ENCODE results near the gene HSPA2. TPM values are rescaled to one million over a fixed set of nuclear protein-coding genes. Genes with fewer than 3 reads are reported as not detected.

Gene HSPA2
- total and polyA plus RNA-seq, 3 experiments from 2014 or later, result 0.87 to 1.9 (median 1.9) TPM

DNA sequence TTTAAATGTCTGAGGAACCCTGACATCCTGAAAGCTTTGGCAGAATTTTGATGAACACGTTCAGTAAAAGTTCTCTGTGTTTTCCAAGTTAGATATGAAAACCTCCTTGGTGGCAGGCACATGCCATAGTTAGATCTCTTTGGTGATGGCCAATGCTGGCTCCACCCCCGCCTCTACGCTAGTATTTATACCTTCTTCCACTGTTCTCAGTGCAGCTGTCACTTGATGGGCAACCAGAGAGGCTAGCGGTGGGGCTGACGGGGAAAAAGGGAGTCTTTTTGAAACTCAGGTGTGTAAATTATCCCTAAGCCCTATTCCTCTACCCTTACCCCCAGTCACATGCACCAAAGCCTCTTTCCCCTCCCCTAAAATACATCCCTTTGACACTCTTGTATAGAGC is 41.3 kb downstream of the HSPA2 start:
- H3K9me3 ChIP-seq (ENCODE audit: low read length), result no peaks in the 10 kb centered on the region
- Mint-ChIP-seq H3K4me1 (no peaks in the 10 kb centered on the region), H3K4me3 (no peak overlapping the region), H3K27me3 (no peaks in the 10 kb centered on the region), H3K27ac (no peak overlapping the region), H3K9me3 (no peaks in the 10 kb centered on the region), H3K36me3 (no peaks in the 10 kb centered on the region)
- H3K36me3 ChIP-seq (ENCODE audit: insufficient read depth, low read length), result no peaks in the 10 kb centered on the region
- no peaks in the 10 kb centered on the region for H3K27me3 ChIP-seq (ENCODE audit: insufficient read depth, low read length, poor library complexity, severe bottlenecking)
- no peak overlapping the region for H3K4me3 ChIP-seq (ENCODE audit: low read length)
- POLR2A ChIA-PET, result no interaction called here
- CTCF ChIA-PET, result no interaction called here
- no peaks in the 10 kb centered on the region for H3K4me1 ChIP-seq (ENCODE audit: insufficient read depth, low read length)
- DNase-seq, result no peak
- H3K27ac ChIP-seq (ENCODE audit: low read depth, low read length), result no peak overlapping the region

DNA sequence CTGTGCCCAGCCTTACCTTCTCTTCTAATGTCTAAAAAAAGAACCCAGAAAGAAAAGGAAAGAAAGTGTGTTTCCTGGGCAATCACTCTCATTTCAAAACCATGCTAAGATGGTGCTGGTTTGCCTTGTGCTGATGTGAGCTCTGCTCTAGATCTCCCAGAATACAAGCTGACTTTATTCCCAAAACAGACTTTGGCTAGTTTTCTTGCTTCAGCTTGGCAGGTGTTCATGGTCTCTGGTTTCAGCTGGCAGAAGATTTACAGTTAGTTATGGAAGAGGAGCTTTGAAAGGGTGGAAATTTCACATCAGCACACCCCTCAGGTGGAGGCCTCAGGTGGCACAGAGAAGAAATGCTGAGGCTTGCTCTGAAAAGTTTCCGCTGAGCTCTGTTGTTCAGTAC is 43.6 kb downstream of the HSPA2 start:
- no peaks in the 10 kb centered on the region for H3K9me3 ChIP-seq (ENCODE audit: low read length)
- ChIA-PET POLR2A (interaction anchor here (0.7 kb wide), 1 partner anchor 23 kb away, joined by 3 read pairs; no protein-coding TSS in a partner anchor), CTCF (no interaction called here)
- Mint-ChIP-seq H3K9me3 (no peaks in the 10 kb centered on the region), H3K27me3 (no peaks in the 10 kb centered on the region), H3K36me3 (no peaks in the 10 kb centered on the region), H3K4me3 (no peak overlapping the region), H3K4me1 (no peaks in the 10 kb centered on the region), H3K27ac (no peak overlapping the region)
- H3K27me3 ChIP-seq (ENCODE audit: insufficient read depth, low read length, poor library complexity, severe bottlenecking), result no peaks in the 10 kb centered on the region
- H3K36me3 ChIP-seq (ENCODE audit: insufficient read depth, low read length), result no peaks in the 10 kb centered on the region
- H3K27ac ChIP-seq (ENCODE audit: low read depth, low read length), result no peak overlapping the region
- no peaks in the 10 kb centered on the region for H3K4me1 ChIP-seq (ENCODE audit: insufficient read depth, low read length)
- H3K4me3 ChIP-seq (ENCODE audit: low read length), result no peak overlapping the region
- no peak for DNase-seq

DNA sequence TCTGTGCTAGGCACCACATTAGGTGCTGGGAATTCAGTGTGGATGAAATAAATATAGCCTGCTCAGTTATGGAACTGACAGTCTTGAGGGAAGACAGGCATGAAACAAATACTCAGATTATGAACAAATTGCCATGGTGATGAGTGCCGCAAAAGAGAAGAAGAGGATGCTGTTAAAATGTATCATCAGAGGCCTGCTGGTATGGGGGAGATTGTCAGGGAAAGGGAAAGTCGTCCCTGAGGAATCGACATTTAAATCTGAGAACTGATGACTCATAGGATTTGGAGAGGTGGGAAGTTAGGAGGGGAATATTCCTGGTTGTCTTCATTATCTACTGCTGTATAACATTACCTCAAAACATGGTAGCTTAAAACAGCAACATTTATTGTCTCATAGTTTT is 51.3 kb downstream of the HSPA2 start:
- DNase-seq, result no peak
- peaks cover 0 to 6% of the 10 kb centered on the region in 2 donors for H3K27me3 Mint-ChIP-seq
- H3K4me1 Mint-ChIP-seq, result no peaks in the 10 kb centered on the region
- H3K9me3 Mint-ChIP-seq, result no peaks in the 10 kb centered on the region
- no peaks in the 10 kb centered on the region for H3K4me1 ChIP-seq (ENCODE audit: insufficient read depth, low read length)
- H3K27me3 ChIP-seq (ENCODE audit: insufficient read depth, low read length, poor library complexity, severe bottlenecking), result no peaks in the 10 kb centered on the region
- no peaks in the 10 kb centered on the region for H3K36me3 ChIP-seq (ENCODE audit: insufficient read depth, low read length)
- POLR2A ChIA-PET, result no interaction called here
- H3K4me3 ChIP-seq (ENCODE audit: low read length), result no peak overlapping the region
- CTCF ChIA-PET, result no interaction called here
- no peak overlapping the region for H3K4me3 Mint-ChIP-seq
- no peak overlapping the region for H3K27ac Mint-ChIP-seq
- no peaks in the 10 kb centered on the region for H3K9me3 ChIP-seq (ENCODE audit: low read length)
- H3K27ac ChIP-seq (ENCODE audit: low read depth, low read length), result no peak overlapping the region
- H3K36me3 Mint-ChIP-seq, result peaks cover 0 to 5% (median 0%) of the 10 kb centered on the region in 3 donors

Other genes with a start within 250 kb of the HSPA2 start
- under 1 TPM; 0.74 to 0.93 TPM for gene ESR2, start 246.4 kb upstream of the HSPA2 start, total RNA-seq
- gene ESR2, start 246.4 kb upstream of the HSPA2 start, polyA plus RNA-seq, result 0.31 TPM
- gene MTHFD1, start 152.4 kb upstream of the HSPA2 start, total RNA-seq, result 100 to 1,000 TPM; 247 to 256 TPM
- gene MTHFD1, start 152.4 kb upstream of the HSPA2 start, polyA plus RNA-seq, result 41.1 TPM
- gene AKAP5, start 75.2 kb upstream of the HSPA2 start, total RNA-seq, result 1 to 10 TPM; 3.1 to 3.6 TPM
- gene AKAP5, start 75.2 kb upstream of the HSPA2 start, polyA plus RNA-seq, result 1.0 TPM
- gene ZBTB25, start 36.9 kb upstream of the HSPA2 start, total RNA-seq, result 10 to 100 TPM; 21.7 to 22.9 TPM
- 34.9 TPM for gene ZBTB25, start 36.9 kb upstream of the HSPA2 start, polyA plus RNA-seq
- gene ZBTB1, start 36.0 kb upstream of the HSPA2 start, total RNA-seq, result 10 to 100 TPM; 48.2 to 48.4 TPM
- gene ZBTB1, start 36.0 kb upstream of the HSPA2 start, polyA plus RNA-seq, result 51.7 TPM
- gene PPP1R36, start 9.2 kb downstream of the HSPA2 start, total RNA-seq, result under 1 TPM; 0.22 to 0.24 TPM
- gene PPP1R36, start 9.2 kb downstream of the HSPA2 start, polyA plus RNA-seq, result 0.25 TPM
- gene PLEKHG3, start 163.7 kb downstream of the HSPA2 start, total RNA-seq, result 1 to 10 TPM; 4.9 to 5.0 TPM
- gene PLEKHG3, start 163.7 kb downstream of the HSPA2 start, polyA plus RNA-seq, result 61.1 TPM

All from CD8-positive, alpha-beta memory T cell (primary cell).